ENCODE results near the gene IRF2.

Gene IRF2

GRCh38 chr4:184420881-184421416, 53.4 kb downstream of the IRF2 start:
- peaks cover 81% of the 10 kb centered on the region for H3K4me1 ChIP-seq (ENCODE audit: low read length)
- peaks cover 18% of the 10 kb centered on the region for H3K36me3 ChIP-seq (replicated peaks; ENCODE audit: insufficient read depth, low read length)
- H3K9me3 ChIP-seq (replicated peaks; ENCODE audit: insufficient read depth, low read length), result no peaks in the 10 kb centered on the region
- peaks cover 66% of the 10 kb centered on the region for H3K79me2 ChIP-seq (ENCODE audit: low read length)
- peak overlapping the region; percentile 68 for H3K4me2 ChIP-seq (ENCODE audit: low read depth, low read length)
- H3K27me3 ChIP-seq (replicated peaks; ENCODE audit: insufficient read depth, low read length), result no peaks in the 10 kb centered on the region
- peaks cover 67% of the 10 kb centered on the region for H3F3A ChIP-seq (ENCODE audit: insufficient read depth, low read length)
- no peaks in the 10 kb centered on the region for H4K20me1 ChIP-seq (ENCODE audit: insufficient read depth, low read length)
- H3K9ac ChIP-seq (ENCODE audit: low read length), result peak overlapping the region; percentile 70
- H3K4me3 ChIP-seq (ENCODE audit: low read length), result peak overlapping the region; percentile 25
- DNase-seq, result peak; percentile 92
- TF ChIP-seq EZH2phosphoT487 (IDR thresholded peaks at IDR 0.05; ENCODE audit: low read length), result no peak
- no peak for TF ChIP-seq EZH2 (optimal IDR thresholded peaks at IDR 0.05; ENCODE audit: low read depth, low read length)
- no peak for TF ChIP-seq CTCF (IDR thresholded peaks at IDR 0.05; ENCODE audit: low read length)
- H3K27ac ChIP-seq (ENCODE audit: low read length), result peak overlapping the region; percentile 96
- H2AFZ ChIP-seq (ENCODE audit: low read length), result no peak overlapping the region
- H3K9me2 ChIP-seq (replicated peaks; ENCODE audit: insufficient read depth, low read length), result no peaks in the 10 kb centered on the region

- TF ChIP-seq EZH2phosphoT487 (IDR thresholded peaks at IDR 0.05; ENCODE audit: low read length) (no peak), EZH2 (optimal IDR thresholded peaks at IDR 0.05; ENCODE audit: low read depth, low read length) (no peak), CTCF (IDR thresholded peaks at IDR 0.05; ENCODE audit: low read length) (no peak)
- Histone ChIP-seq H3K36me3 (replicated peaks; ENCODE audit: insufficient read depth, low read length) (peaks cover 21% of the 10 kb centered on the region), H3K79me2 (ENCODE audit: low read length) (peaks cover 66% of the 10 kb centered on the region), H3K27me3 (replicated peaks; ENCODE audit: insufficient read depth, low read length) (no peaks in the 10 kb centered on the region), H3F3A (ENCODE audit: insufficient read depth, low read length) (peaks cover 67% of the 10 kb centered on the region), H3K9me3 (replicated peaks; ENCODE audit: insufficient read depth, low read length) (no peaks in the 10 kb centered on the region), H3K4me2 (ENCODE audit: low read depth, low read length) (peak overlapping the region; percentile 68), H3K9ac (ENCODE audit: low read length) (peak overlapping the region; percentile 70), H4K20me1 (ENCODE audit: insufficient read depth, low read length) (no peaks in the 10 kb centered on the region), H3K27ac (ENCODE audit: low read length) (peak overlapping the region; percentile 96), H3K9me2 (replicated peaks; ENCODE audit: insufficient read depth, low read length) (no peaks in the 10 kb centered on the region), H2AFZ (ENCODE audit: low read length) (no peak overlapping the region), H3K4me3 (ENCODE audit: low read length) (peak overlapping the region; percentile 25), H3K4me1 (ENCODE audit: low read length) (peaks cover 77% of the 10 kb centered on the region)
- peak; percentile 65 for DNase-seq
Observed at GRCh38 chr4:184420402-184420801, 53.9 kb downstream of the IRF2 start.

- Histone ChIP-seq H3K27me3 (replicated peaks; ENCODE audit: insufficient read depth, low read length) (no peaks in the 10 kb centered on the region), H3K9ac (ENCODE audit: low read length) (peak overlapping the region; percentile 70), H3K36me3 (replicated peaks; ENCODE audit: insufficient read depth, low read length) (peaks cover 18% of the 10 kb centered on the region), H3K79me2 (ENCODE audit: low read length) (peaks cover 66% of the 10 kb centered on the region), H3K27ac (ENCODE audit: low read length) (peak overlapping the region; percentile 96), H3K9me3 (replicated peaks; ENCODE audit: insufficient read depth, low read length) (no peaks in the 10 kb centered on the region), H3K4me3 (ENCODE audit: low read length) (peak overlapping the region; percentile 25; the same call in 1 of the 2 replicates), H3K9me2 (replicated peaks; ENCODE audit: insufficient read depth, low read length) (no peaks in the 10 kb centered on the region), H2AFZ (ENCODE audit: low read length) (no peak overlapping the region), H3K4me1 (ENCODE audit: low read length) (peaks cover 73% of the 10 kb centered on the region), H4K20me1 (ENCODE audit: insufficient read depth, low read length) (no peaks in the 10 kb centered on the region), H3F3A (ENCODE audit: insufficient read depth, low read length) (peaks cover 67% of the 10 kb centered on the region), H3K4me2 (ENCODE audit: low read depth, low read length) (peak overlapping the region; percentile 68)
- no peak for TF ChIP-seq CTCF (IDR thresholded peaks at IDR 0.05; ENCODE audit: low read length)
- TF ChIP-seq EZH2phosphoT487 (IDR thresholded peaks at IDR 0.05; ENCODE audit: low read length), result no peak
- TF ChIP-seq EZH2 (optimal IDR thresholded peaks at IDR 0.05; ENCODE audit: low read depth, low read length), result no peak
- peak; percentile 82 for DNase-seq
Observed at GRCh38 chr4:184419976-184420375, 54.4 kb downstream of the IRF2 start.
